Keratinocyte (primary cell): ENCODE data around the gene OR6F1. TPM values are rescaled to one million over a fixed set of nuclear protein-coding genes. Genes with fewer than 3 reads are reported as not detected.

ENCODE experiments used
- DNase-seq: peaks from one replicate; pipeline ENCODE4 v3.0.0-alpha.2; 2011; ENCODE audit warnings: low read depth, missing footprints, low spot score
- FAIRE-seq: peaks from 2 replicates; lab custom pipeline; 2011; peaks lifted over from hg19 to GRCh38; lab: Jason Lieb, UNC
- H2AFZ ChIP-seq: 2 replicates; pipeline ENCODE4 v1.6.0; 2012; ENCODE audit warnings: low read length, control low read depth, inconsistent platforms; ENCODE audit not compliant: control insufficient read depth
- H3K27ac ChIP-seq: 2 replicates; pipeline ENCODE4 v1.5.1; 2011; ENCODE audit warnings: low read length; ENCODE audit not compliant: control insufficient read depth, insufficient read depth
- H3K27me3 ChIP-seq: 3 replicates; pipeline ENCODE4 v1.6.0; 2011; ENCODE audit warnings: low read length; ENCODE audit not compliant: control insufficient read depth, insufficient read depth; ENCODE audit errors: extremely low read depth
- H3K36me3 ChIP-seq, 2 experiments: 2 replicates in 1 of 2; 3 replicates in 1 of 2; pipeline ENCODE4 v1.5.1; 2011; ENCODE audit warnings: low read length in 2 of 2, mild to moderate bottlenecking in 1 of 2; ENCODE audit not compliant: control insufficient read depth in 2 of 2, insufficient read depth in 2 of 2; ENCODE audit errors: extremely low read depth in 1 of 2
- H3K4me1 ChIP-seq: 3 replicates; pipeline ENCODE4 v1.5.1; 2011; ENCODE audit warnings: low read length; ENCODE audit not compliant: control insufficient read depth, insufficient read depth; ENCODE audit errors: extremely low read depth
- H3K4me2 ChIP-seq: 3 replicates; pipeline ENCODE4 v1.6.0; 2011; ENCODE audit warnings: low read depth, low read length; ENCODE audit not compliant: control insufficient read depth, insufficient read depth; ENCODE audit errors: extremely low read depth
- H3K4me3 ChIP-seq, 3 experiments: fragments of 200-600 bp in 1 of 3; sonication (generic) in 1 of 3; 2 replicates in 2 of 3; 3 replicates in 1 of 3; pipeline ENCODE4 v1.5.1; 2011 to 2016; ENCODE audit warnings: low read length in 3 of 3, mild to moderate bottlenecking in 3 of 3, control low read depth in 2 of 3, inconsistent platforms in 1 of 3, low read depth in 1 of 3, mixed read lengths in 1 of 3, mixed run types in 1 of 3, moderate library complexity in 1 of 3; ENCODE audit not compliant: control insufficient read depth in 2 of 3, insufficient read depth in 2 of 3; ENCODE audit errors: extremely low read depth in 1 of 3
- H3K79me2 ChIP-seq: 2 replicates; pipeline ENCODE4 v1.6.0; 2012; ENCODE audit warnings: low read length; ENCODE audit not compliant: control insufficient read depth, insufficient read depth
- H3K9ac ChIP-seq: 3 replicates; pipeline ENCODE4 v1.6.0; 2011; ENCODE audit warnings: low read length; ENCODE audit not compliant: control insufficient read depth, insufficient read depth; ENCODE audit errors: extremely low read depth
- H3K9me1 ChIP-seq: 3 replicates; pipeline ENCODE4 v1.6.0; 2011; ENCODE audit warnings: low read length; ENCODE audit not compliant: control insufficient read depth, insufficient read depth; ENCODE audit errors: extremely low read depth
- H3K9me3 ChIP-seq: 2 replicates; pipeline ENCODE4 v1.5.1; 2012; ENCODE audit warnings: low read depth, low read length; ENCODE audit not compliant: control insufficient read depth
- H4K20me1 ChIP-seq: 3 replicates; pipeline ENCODE4 v1.6.0; 2011; ENCODE audit warnings: low read length; ENCODE audit not compliant: control insufficient read depth, insufficient read depth; ENCODE audit errors: extremely low read depth
- EZH2 ChIP-seq: IDR thresholded peaks from one replicate; pipeline ENCODE4 v1.6.1; 2012; ENCODE audit warnings: inconsistent platforms, mild to moderate bottlenecking, low read length, moderate library complexity
- dilution Hi-C: fragments of 300-500 bp; cut with MboI; formaldehyde crosslinking; loops from one replicate; pipeline ENCODE4 v1.7.0; 2020; ENCODE audit warnings: low sequenced_read_pairs; ENCODE audit not compliant: extremely low pct_ligation_motif_present
- polyA plus RNA-seq, 5 experiments: library from polyadenylated mRNA; depleted of rRNA in 3 of 5; stranded (reverse) in 3 of 5; stranded (forward) in 1 of 5; unstranded in 1 of 5; fragments of >200 nt; gene quantifications; 1 replicate in 1 of 5; 2 replicates in 3 of 5; 3 replicates in 1 of 5; pipeline versions ENCODE4 v1.2.1 to v1.2.3, GENCODE V29; 2011 to 2012; ENCODE audit warnings: missing spikeins in 2 of 5, low read depth in 1 of 5, low replicate concordance in 1 of 5
- TF ChIP-seq, protein P1 (sequence below), 3 experiments: IDR thresholded peaks in 1 of 3; conservative IDR thresholded peaks in 1 of 3; optimal IDR thresholded peaks in 1 of 3; 2 replicates in 2 of 3; 3 replicates in 1 of 3; pipeline versions ENCODE3 to v1.5.1; 2011; ENCODE audit warnings: low read length in 3 of 3, mild to moderate bottlenecking in 3 of 3, moderate library complexity in 2 of 3, control low read depth in 1 of 3, inconsistent platforms in 1 of 3; ENCODE audit not compliant: insufficient read depth in 2 of 3; ENCODE audit errors: extremely low read depth in 1 of 3

OR6F1 gene
- polyA plus RNA-seq, 1 donor (not counting 4 experiments of a cell fraction or from before 2014, with no cell fraction given): not detected

DNA sequence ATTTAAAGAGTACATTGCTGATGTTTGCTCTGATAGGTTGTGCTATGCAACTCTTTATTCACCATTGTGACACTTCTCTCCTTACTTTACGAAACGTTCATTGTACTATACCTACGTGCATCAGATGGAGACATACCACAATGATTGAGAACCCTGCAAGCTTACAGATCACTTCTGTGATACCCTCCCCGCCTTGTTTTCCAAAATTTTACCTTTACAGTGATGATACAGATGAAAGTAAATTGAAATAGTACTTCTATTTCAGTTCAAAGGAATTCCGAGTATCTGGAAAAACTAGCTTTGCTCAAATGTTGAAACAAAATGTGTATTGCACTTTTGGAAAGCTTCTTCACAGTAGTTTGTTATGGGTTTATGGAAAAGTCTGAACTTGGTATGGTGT is 25.3 kb upstream of the OR6F1 start:
- Histone ChIP-seq H3K9me1 (no peaks in the 10 kb centered on the region), H3K9ac (no peak overlapping the region), H3K9me3 (no peaks in the 10 kb centered on the region), H3K36me3 (no peaks in the 10 kb centered on the region), H2AFZ (no peak overlapping the region), H3K4me3 (no peak overlapping the region), H3K4me1 (no peaks in the 10 kb centered on the region), H4K20me1 (no peaks in the 10 kb centered on the region), H3K27me3 (no peaks in the 10 kb centered on the region), H3K27ac (no peak overlapping the region), H3K79me2 (no peaks in the 10 kb centered on the region), H3K4me2 (no peak overlapping the region)
- dilution Hi-C loops: no loop called here
- no peak for DNase-seq
- TF ChIP-seq, protein P1, sequence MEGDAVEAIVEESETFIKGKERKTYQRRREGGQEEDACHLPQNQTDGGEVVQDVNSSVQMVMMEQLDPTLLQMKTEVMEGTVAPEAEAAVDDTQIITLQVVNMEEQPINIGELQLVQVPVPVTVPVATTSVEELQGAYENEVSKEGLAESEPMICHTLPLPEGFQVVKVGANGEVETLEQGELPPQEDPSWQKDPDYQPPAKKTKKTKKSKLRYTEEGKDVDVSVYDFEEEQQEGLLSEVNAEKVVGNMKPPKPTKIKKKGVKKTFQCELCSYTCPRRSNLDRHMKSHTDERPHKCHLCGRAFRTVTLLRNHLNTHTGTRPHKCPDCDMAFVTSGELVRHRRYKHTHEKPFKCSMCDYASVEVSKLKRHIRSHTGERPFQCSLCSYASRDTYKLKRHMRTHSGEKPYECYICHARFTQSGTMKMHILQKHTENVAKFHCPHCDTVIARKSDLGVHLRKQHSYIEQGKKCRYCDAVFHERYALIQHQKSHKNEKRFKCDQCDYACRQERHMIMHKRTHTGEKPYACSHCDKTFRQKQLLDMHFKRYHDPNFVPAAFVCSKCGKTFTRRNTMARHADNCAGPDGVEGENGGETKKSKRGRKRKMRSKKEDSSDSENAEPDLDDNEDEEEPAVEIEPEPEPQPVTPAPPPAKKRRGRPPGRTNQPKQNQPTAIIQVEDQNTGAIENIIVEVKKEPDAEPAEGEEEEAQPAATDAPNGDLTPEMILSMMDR (optimal IDR thresholded peaks at IDR 0.05 in 1 of 3, IDR thresholded peaks at IDR 0.05 in 1 of 3, conservative IDR thresholded peaks at IDR 0.05 in 1 of 3; ENCODE audit: extremely low read depth in 1 of 3, insufficient read depth in 2 of 3, low read length in 3 of 3): no peak
- TF ChIP-seq EZH2: no peak
- FAIRE-seq: no peak

DNA sequence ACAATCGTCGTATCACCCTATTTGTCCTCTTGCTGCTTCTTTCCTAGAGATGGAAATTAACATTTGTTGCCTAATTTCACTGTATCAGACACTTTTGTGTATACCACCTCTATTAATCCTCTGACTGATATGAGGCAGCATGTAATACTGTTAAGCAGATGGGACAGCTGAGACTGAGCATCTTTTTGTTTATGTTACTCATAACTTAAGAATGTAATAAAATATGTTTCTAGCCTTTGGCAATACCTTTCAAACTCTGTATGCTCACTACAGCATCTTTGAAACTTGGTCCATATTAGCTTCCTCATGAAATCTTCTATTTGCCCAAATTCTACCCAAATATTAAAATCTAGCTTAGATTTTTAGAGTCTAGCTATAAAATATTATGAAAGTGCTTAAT is 24.3 kb upstream of the OR6F1 start:
- Histone ChIP-seq H3K79me2 (no peaks in the 10 kb centered on the region), H2AFZ (no peak overlapping the region), H3K9ac (no peak overlapping the region), H3K27me3 (no peaks in the 10 kb centered on the region), H3K4me3 (no peak overlapping the region), H3K4me1 (no peaks in the 10 kb centered on the region), H3K9me1 (no peaks in the 10 kb centered on the region), H4K20me1 (no peaks in the 10 kb centered on the region), H3K4me2 (no peak overlapping the region), H3K27ac (no peak overlapping the region), H3K36me3 (no peaks in the 10 kb centered on the region), H3K9me3 (no peaks in the 10 kb centered on the region)
- FAIRE-seq (no peak), DNase-seq (no peak)
- TF ChIP-seq, protein P1 (optimal IDR thresholded peaks at IDR 0.05 in 1 of 3, IDR thresholded peaks at IDR 0.05 in 1 of 3, conservative IDR thresholded peaks at IDR 0.05 in 1 of 3; ENCODE audit: extremely low read depth in 1 of 3, insufficient read depth in 2 of 3, low read length in 3 of 3): no peak
- TF ChIP-seq EZH2: no peak
- dilution Hi-C loops: no loop called here
